Lung (tissue), 12 donors: ENCODE measurements around the gene ZNF620. TPM values are rescaled to one million over a fixed set of nuclear protein-coding genes. Genes with fewer than 3 reads are reported as not detected.
A peak's percentile ranks its signal among the peaks of the same experiment; 100 is the strongest.

Experiments used
- ATAC-seq: fragments of 200-7000 bp; cut with Tn5 transposase; one replicate; pipeline ENCODE4 v1.9.1; 2020; ENCODE audit warnings: moderate number of reproducible peaks; ENCODE audit not compliant: insufficient read depth, low FRiP score
- DNase-seq, 3 donors: peaks; one replicate each; pipeline ENCODE4 v3.0.0-alpha.2; 2013 to 2017
- H3K27ac ChIP-seq, 2 donors: one replicate each; pipeline ENCODE4 v1.5.1; 2013; ENCODE audit warnings: mild to moderate bottlenecking in 2 of 2, moderate library complexity in 2 of 2, control low read depth in 1 of 2, inconsistent platforms in 1 of 2, low read depth in 1 of 2, low read length in 1 of 2
- H3K27me3 ChIP-seq, 3 donors: one replicate each; pipeline ENCODE4 v1.5.1; 2013; ENCODE audit warnings: low read length in 2 of 3; ENCODE audit not compliant: control insufficient read depth in 3 of 3, insufficient read depth in 3 of 3
- H3K36me3 ChIP-seq, 4 donors: one replicate each; pipeline ENCODE4 v1.5.1; 2013; ENCODE audit warnings: low read length in 4 of 4, mild to moderate bottlenecking in 1 of 4, moderate library complexity in 1 of 4; ENCODE audit not compliant: control insufficient read depth in 4 of 4, insufficient read depth in 4 of 4
- H3K4me1 ChIP-seq, 5 donors: one replicate each; pipeline ENCODE4 v1.5.1; 2013; ENCODE audit warnings: low read length in 5 of 5, mild to moderate bottlenecking in 2 of 5, moderate library complexity in 1 of 5; ENCODE audit not compliant: control insufficient read depth in 5 of 5, insufficient read depth in 5 of 5
- H3K4me3 ChIP-seq: one replicate; pipeline ENCODE4 v1.5.1; 2013; ENCODE audit warnings: mild to moderate bottlenecking, control low read depth, moderate library complexity
- H3K9ac ChIP-seq, 2 donors: one replicate each; pipeline ENCODE4 v1.5.1; 2013; ENCODE audit warnings: low read length in 2 of 2, control low read depth in 1 of 2; ENCODE audit not compliant: insufficient read depth in 1 of 2
- H3K9me3 ChIP-seq, 4 donors: one replicate each; pipeline ENCODE4 v1.5.1; 2013; ENCODE audit warnings: low read length in 3 of 4, mild to moderate bottlenecking in 1 of 4, moderate library complexity in 1 of 4; ENCODE audit not compliant: control insufficient read depth in 4 of 4, insufficient read depth in 3 of 4
- WGBS, 2 donors: extraction: QIAGEN DNeasy Blood & Tissue Kit; methylation state at CpG; one replicate each; pipeline ENCODE4 v1.1.7; 2013; 5-methylcytosine and 5-hydroxymethylcytosine counted together
- polyA plus RNA-seq, 2 donors: library from polyadenylated mRNA; stranded (reverse); fragments of 200-250 nt; gene quantifications; one replicate each; pipeline ENCODE4 v1.2.1, GENCODE V29; 2013
- total RNA-seq, 2 donors: library from RNA; depleted of rRNA in 1 of 2; stranded (reverse); fragments of >200 nt in 1 of 2; gene quantifications; one replicate each; pipeline ENCODE4 v1.2.1, GENCODE V29; 2014 to 2021
- TF ChIP-seq, protein P1 (sequence below): IDR thresholded peaks from 2 replicates; pipeline ENCODE4 v1.5.1; 2012; ENCODE audit warnings: mild to moderate bottlenecking; ENCODE audit errors: control extremely low read depth, extremely low read depth
- donor health status: control.
- donor health status: control.
- donor health status: Bipolar disorder and iron deficiency.
- donor health status: healthy.
- donor health status: DM: yes; HTN: yes; CAD: no.

The ZNF620 gene
- total and polyA plus RNA-seq, 4 donors: 2.0 to 10.7 (median 4.5) TPM

GRCh38 chr3:40468018-40468417 is 37.8 kb upstream of the ZNF620 start:
- H3K9me3 ChIP-seq: no peaks in the 10 kb centered on the region
- peaks cover 0 to 2% (median 0%) of the 10 kb centered on the region in 5 donors for H3K4me1 ChIP-seq
- no peak for DNase-seq
- WGBS, 2 donors: 66 to 81% methylated on average over 4 of the region's 4 CpGs
- no peak overlapping the region for H3K27ac ChIP-seq
- no peaks in the 10 kb centered on the region for H3K27me3 ChIP-seq
- TF ChIP-seq, protein P1, sequence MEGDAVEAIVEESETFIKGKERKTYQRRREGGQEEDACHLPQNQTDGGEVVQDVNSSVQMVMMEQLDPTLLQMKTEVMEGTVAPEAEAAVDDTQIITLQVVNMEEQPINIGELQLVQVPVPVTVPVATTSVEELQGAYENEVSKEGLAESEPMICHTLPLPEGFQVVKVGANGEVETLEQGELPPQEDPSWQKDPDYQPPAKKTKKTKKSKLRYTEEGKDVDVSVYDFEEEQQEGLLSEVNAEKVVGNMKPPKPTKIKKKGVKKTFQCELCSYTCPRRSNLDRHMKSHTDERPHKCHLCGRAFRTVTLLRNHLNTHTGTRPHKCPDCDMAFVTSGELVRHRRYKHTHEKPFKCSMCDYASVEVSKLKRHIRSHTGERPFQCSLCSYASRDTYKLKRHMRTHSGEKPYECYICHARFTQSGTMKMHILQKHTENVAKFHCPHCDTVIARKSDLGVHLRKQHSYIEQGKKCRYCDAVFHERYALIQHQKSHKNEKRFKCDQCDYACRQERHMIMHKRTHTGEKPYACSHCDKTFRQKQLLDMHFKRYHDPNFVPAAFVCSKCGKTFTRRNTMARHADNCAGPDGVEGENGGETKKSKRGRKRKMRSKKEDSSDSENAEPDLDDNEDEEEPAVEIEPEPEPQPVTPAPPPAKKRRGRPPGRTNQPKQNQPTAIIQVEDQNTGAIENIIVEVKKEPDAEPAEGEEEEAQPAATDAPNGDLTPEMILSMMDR: no peak
- peaks cover 9 to 14% (median 10%) of the 10 kb centered on the region in 4 donors for H3K36me3 ChIP-seq
- no peak overlapping the region for H3K9ac ChIP-seq
- H3K4me3 ChIP-seq: no peak overlapping the region
- no peak for ATAC-seq

DNA sequence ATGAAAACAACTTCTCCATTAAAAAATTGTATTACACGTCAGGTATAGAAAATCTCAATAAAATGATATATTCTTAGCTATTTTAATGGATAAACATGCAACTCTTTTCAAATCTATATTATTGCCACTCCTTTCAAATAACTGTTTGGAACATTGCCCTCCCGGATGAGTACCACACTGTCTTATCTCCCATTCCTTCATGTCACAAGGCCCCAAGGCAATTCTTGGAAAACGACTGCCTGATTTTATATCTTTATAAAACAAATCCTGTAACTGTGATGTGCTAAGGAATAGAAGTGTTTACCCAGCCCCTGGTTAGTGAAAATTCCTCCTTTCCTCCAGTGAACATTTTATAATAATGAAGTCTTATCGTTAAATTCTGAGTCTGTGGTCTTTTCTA is 35.1 kb upstream of the ZNF620 start:
- no peaks in the 10 kb centered on the region for H3K27me3 ChIP-seq
- ATAC-seq: no peak
- WGBS, 2 donors: 90% methylated on average over 4 of the region's 4 CpGs
- H3K4me3 ChIP-seq: no peak overlapping the region
- H3K9me3 ChIP-seq: no peaks in the 10 kb centered on the region
- H3K36me3 ChIP-seq: peaks cover 0 to 2% (median 0%) of the 10 kb centered on the region in 4 donors
- DNase-seq: no peak
- TF ChIP-seq, protein P1: no peak
- peaks cover 0 to 2% (median 0%) of the 10 kb centered on the region in 5 donors for H3K4me1 ChIP-seq
- H3K27ac ChIP-seq: no peak overlapping the region
- H3K9ac ChIP-seq: no peak overlapping the region

DNA sequence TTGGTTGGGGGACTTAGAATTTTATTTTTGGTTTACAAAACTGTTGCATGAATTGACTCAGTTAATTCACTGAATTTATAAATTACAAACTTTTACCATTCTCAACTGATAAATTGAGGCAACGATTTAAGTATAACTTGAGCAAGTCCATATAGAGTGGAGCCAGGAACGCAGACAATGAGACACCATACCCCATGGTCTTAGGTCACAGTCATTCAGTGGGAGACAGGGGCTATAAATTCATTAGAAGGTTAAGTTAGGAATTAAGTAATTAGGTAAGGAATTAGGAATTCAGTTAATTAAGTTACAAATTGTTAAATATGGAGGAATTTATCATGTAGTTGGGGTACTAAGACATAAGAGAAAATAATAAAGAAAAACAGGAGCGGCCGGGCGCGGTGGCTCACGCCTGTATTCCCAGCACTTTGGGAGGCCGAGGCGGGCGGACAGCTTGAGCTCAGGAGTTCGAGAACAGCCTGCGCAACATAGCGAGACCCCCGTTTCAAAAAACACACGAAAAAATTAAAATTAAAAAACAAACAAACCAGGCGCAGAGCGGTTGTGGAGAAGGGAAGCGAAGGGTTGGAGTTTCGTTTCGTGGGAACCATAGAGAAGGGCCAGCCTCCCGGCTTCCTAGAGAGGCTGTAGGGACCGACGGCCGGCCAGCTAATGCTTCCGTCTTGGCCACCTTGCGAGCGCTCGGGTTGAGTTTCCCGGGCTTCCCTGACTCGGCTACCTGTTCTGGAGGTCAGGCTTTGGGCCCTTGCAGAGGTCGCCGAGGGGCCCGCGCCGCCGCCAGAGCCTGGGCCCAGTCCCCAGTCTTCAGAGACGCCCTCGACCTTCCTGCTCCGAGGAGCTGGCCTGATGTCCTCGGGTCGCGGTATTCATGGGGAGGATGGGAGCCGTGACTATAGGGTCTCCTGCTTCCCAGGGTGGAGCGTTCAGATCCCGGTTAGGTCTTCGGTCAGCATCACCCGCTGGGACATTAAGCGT is 29.1 kb upstream of the ZNF620 start, which contains the start of gene ZNF619:
ZNF619 (plus strand) TSS at position 645 of the 993 bp plus-strand sequence. CDS start 858 bp downstream, outside the sequence.
- peak within 1 kb of the TSS; percentile 55 for H3K4me3 ChIP-seq
- H3K9me3 ChIP-seq: no peaks in the 10 kb centered on the region
- peaks cover 0 to 5% (median 3%) of the 10 kb centered on the region in 5 donors for H3K4me1 ChIP-seq
- H3K36me3 ChIP-seq: peaks cover 0 to 9% (median 4%) of the 10 kb centered on the region in 4 donors
- ATAC-seq (peak; percentile 99), DNase-seq (peak; percentile 75 to 88 (median 80))
- TF ChIP-seq, protein P1: no peak
- 8 to 9% methylated on average over 48 of the region's 48 CpGs for WGBS, 2 donors
- H3K27ac ChIP-seq: peak within 1 kb of the TSS; percentile 35 to 54
- H3K9ac ChIP-seq: peak within 1 kb of the TSS; percentile 66
- H3K27me3 ChIP-seq: no peaks in the 10 kb centered on the region
